GM19023 (cell line): Measurements from ENCODE around the gene GNAS-AS1.

Source experiments
- ATAC-seq: cut with Tn5 transposase; IDR thresholded peaks from one replicate; pipeline ENCODE4 v1.9.1; 2021; ENCODE audit warnings: mild to moderate bottlenecking, moderate library complexity; ENCODE audit not compliant: unreplicated experiment

The GNAS-AS1 gene

GRCh38 chr20:58863044-58863790 is 12.5 kb upstream of the GNAS-AS1 start:
- ATAC-seq = no peak

- ATAC-seq = no peak
Observed at GRCh38 chr20:58855506-58856389, 5.0 kb upstream of the GNAS-AS1 start.

GRCh38 chr20:58854638-58855471 is 4.2 kb upstream of the GNAS-AS1 start:
- no peak for ATAC-seq

GRCh38 chr20:58853976-58854637 is 3.4 kb upstream of the GNAS-AS1 start:
- no peak for ATAC-seq

GRCh38 chr20:58853466-58853865 is 2.8 kb upstream of the GNAS-AS1 start:
- ATAC-seq = no peak

DNA sequence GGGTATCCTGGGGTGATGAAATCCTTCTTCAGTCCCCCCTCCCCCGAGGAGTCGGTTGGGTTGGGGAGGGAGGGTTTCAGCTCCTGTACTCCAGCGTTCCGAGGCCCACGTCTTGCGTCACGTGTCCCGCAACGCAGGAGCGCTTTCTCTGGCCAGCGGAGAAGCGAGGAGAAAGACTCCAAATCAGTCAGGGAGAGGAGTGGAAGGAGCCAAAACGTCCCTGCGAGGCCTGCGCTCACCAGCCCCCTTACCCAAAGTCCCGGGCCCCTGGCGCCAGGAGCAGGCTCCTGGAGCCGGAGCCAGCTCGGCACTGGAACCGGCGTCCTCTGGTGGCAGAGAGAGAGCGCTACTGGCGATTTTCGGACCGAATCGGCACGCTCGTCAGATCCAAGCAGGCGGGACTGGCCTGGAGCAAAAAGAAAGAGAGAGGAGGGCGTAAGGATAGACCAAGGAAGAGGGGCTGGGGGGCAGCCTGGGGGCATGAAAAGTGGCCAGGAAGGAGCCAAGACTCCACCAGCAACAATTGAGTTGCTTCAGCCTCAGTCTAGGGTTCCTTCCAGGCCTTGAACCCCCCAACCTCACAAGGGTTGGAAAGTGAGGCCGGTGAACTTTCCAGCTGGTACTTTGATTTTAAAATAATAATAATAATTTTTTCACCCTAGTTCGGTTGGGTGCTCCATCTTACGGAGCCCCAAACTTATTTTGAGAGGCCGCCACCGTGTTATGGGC is 2.0 kb upstream of the GNAS-AS1 start, which contains the start of gene GNAS:
Gene GNAS, plus strand, starts transcription at position 174 of the 729 bp plus-strand sequence.
- ATAC-seq = no peak

DNA sequence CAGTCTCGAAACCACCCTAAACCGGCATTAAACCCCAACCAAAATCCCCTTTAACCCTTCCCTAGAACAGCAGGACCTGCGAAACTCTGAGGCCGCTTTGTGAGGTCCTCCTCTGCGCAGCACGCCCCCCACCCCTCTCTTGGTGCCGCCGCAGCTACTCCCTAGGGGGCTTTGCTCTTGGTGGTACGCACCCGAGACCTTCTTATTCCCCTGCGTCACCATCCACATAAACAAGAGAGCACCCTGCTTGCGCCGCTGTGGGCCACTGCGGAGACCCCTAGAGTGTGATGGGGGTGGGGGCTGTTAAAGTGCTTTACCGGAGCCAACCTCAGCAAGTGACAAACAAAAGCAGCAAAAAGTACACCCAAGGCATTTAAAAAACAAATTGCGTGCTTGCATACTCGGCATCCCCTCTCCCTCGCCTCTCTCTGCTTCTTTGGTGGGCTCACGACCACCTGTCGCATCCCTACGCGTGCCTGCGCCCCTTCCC is 1.3 kb upstream of the GNAS-AS1 start:
- ATAC-seq = no peak

GRCh38 chr20:58851221-58851968 is 693 bp upstream of the GNAS-AS1 start:
- ATAC-seq = no peak

- ATAC-seq = no peak
Observed at GRCh38 chr20:58847463-58847862, 3.2 kb downstream of the GNAS-AS1 start.

- ATAC-seq = no peak
Observed at GRCh38 chr20:58845706-58846105, 5.0 kb downstream of the GNAS-AS1 start.

GRCh38 chr20:58843128-58843556 is 7.6 kb downstream of the GNAS-AS1 start:
- no peak for ATAC-seq

- no peak for ATAC-seq
Observed at GRCh38 chr20:58842276-58842675, 8.4 kb downstream of the GNAS-AS1 start.

DNA sequence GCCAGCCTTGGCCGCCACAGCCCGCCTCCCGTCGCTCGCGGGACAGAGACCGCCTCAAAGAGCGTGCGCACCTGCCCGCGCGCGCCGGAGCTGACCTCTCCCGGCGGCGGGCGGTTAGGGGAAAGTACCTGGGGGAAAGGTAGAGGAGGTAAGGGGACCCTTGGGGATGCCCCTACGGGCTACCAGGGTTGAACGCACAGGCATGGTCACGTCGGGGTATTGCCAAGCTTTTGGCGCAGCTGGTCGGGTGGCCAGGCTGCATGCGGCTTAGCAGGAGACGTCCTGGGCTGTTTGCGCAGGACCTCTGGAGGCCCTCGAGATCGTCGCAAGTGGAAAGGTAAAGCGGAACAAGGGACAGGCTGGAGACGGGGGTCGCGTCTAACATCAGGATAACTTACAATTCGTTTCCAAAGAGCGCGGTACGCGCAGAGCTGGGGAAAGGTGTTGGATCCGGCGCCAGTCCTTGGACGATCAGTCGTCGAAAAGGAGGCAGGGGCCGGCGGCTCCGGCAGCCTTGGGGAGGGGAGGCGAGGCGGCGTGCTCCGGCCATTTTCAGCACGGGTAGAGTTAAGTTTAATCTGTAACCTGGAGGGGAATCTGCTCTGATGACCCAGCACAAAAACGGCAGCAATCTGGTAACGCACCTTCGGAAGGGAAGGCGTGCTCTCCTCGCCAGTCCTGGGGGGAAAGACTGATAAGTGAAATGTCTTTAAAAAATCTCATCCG is 9.0 kb downstream of the GNAS-AS1 start:
- no peak for ATAC-seq

DNA sequence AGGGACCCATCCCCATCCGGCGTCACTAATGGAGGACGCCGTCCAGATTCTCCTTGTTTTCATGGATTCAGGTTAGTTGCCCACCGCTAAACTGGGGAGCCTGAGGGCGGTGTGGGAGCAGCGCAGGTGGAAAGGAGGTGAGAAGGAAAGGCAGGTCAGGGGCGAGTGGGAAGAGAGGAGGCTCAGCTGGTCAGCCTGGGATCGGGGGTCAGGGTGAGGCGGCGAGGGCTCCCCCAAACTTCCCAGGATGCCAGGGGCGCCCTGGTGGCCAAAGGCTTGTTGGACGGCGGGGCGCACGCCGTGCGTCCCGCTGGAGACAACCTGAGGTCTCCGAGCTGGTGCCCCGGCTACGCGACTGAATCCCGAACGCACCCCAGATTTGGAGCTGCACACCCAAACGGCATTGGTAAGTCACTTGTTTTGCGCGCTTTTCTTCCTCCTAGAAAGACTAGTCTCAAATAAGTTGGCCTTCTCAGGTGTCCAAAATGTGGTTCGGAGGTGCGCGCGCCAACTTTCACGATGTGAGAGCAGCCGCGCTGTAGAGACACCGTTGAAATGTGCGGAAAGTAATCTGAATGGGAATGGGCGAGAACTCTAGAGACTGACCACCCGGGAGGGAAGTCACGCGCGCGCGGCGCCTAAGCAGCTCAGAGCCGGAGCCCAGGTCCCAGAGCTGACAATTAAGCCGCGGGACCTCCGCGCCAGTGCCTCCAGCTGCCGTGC is 9.7 kb downstream of the GNAS-AS1 start:
- no peak for ATAC-seq

- ATAC-seq = no peak
Observed at GRCh38 chr20:58839991-58840747, 10.5 kb downstream of the GNAS-AS1 start.

DNA sequence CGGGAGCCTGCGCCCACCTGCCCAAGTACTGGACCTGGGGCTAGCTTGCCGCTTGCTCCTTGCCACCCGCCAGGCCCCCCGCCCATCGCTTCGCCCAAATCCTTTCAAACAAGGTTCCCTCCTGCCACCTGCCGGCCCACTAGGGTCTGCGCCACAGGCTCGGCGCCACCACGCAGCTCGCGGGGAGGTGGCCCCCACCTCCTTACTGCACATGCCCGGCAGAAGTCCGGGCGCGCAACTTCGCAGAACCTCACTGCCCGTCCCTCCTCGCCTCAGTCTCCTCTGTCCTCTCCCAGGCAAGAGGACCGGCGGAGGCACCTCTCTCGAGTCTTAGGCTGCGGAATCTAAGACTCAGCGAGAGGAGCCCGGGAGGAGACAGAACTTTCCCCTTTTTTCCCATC is 11.2 kb downstream of the GNAS-AS1 start:
- no peak for ATAC-seq

DNA sequence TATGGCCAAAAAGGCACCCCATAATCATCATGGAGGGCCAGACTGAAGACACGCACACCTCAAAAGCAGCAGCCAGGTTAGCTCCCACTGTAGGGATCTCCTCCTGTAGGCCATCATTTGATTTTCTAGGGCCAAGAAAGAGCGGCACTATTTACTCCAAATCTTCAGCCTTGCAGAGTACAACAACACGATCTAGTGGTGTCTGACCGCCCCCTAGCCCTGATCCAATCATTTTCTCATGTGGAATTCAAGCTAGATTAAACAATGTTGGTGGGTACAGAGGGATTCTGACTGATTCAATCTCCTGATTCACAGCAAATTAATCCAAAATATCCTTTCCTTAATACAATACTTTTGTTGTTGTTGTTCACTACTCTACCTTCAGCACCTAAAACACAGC is 12.5 kb downstream of the GNAS-AS1 start:
- no peak for ATAC-seq
